WTC11 (cell line): ENCODE measurements around the gene EDEM2. TPM values are rescaled to one million over a fixed set of nuclear protein-coding genes. Genes with fewer than 3 reads are reported as not detected.

Experiments used
- ATAC-seq: fragments of 200-7000 bp; cut with Tn5 transposase; 2 replicates; pipeline ENCODE4 v1.10.0; 2021; ENCODE audit warnings: mild to moderate bottlenecking, moderate library complexity
- CTCF ChIA-PET: fragments of 300-600 bp; sonication (Branson Sonifier 250); formaldehyde crosslinking; loops from one replicate; lab custom pipeline; 2021; ENCODE audit warnings: antibody characterized with exemption; lab: Charles Lee
- POLR2A ChIA-PET: fragments of 350-600 bp; sonication (Branson Sonifier 250); formaldehyde crosslinking; loops from one replicate; lab custom pipeline; 2021; ENCODE audit warnings: antibody characterized with exemption; lab: Charles Lee
- DNase-seq: peaks from one replicate; pipeline ENCODE4 v3.0.0; 2021; ENCODE audit warnings: low spot score
- H3K27ac Mint-ChIP-seq: 2 replicates; pipeline ENCODE4 v1.8.0; 2021; ENCODE audit warnings: mixed read lengths
- H3K27me3 Mint-ChIP-seq: 2 replicates; pipeline ENCODE4 v1.8.0; 2021; ENCODE audit warnings: low read depth, mild to moderate bottlenecking, moderate library complexity, mixed read lengths
- H3K36me3 Mint-ChIP-seq: 2 replicates; pipeline ENCODE4 v1.8.0; 2021; ENCODE audit warnings: mixed read lengths
- H3K4me1 Mint-ChIP-seq: 2 replicates; pipeline ENCODE4 v1.8.0; 2022; ENCODE audit warnings: mixed read lengths
- H3K4me3 Mint-ChIP-seq: 2 replicates; pipeline ENCODE4 v1.8.0; 2021; ENCODE audit warnings: mild to moderate bottlenecking, moderate library complexity, mixed read lengths
- H3K9me3 Mint-ChIP-seq: 2 replicates; pipeline ENCODE4 v1.8.0; 2021; ENCODE audit warnings: mixed read lengths
- AFF4 ChIP-seq: sonication (generic); formaldehyde crosslinking; IDR thresholded peaks from 2 replicates; pipeline ENCODE4 v1.8.1; 2023; ENCODE audit warnings: mild to moderate bottlenecking, missing genetic modification reagents, borderline replicate concordance
- CDX4 ChIP-seq: fragments of 250-450 bp; sonication (Bioruptor Pico); IDR thresholded peaks from 2 replicates; pipeline ENCODE4 v1.9.0; 2021; ENCODE audit warnings: moderate library complexity, mild to moderate bottlenecking, inconsistent platforms, borderline replicate concordance
- CTCF ChIP-seq: fragments of 200-600 bp; IDR thresholded peaks from 2 replicates; pipeline ENCODE4 v1.8.0; 2022; ENCODE audit warnings: antibody characterized with exemption
- E2F4 ChIP-seq: sonication (generic); formaldehyde crosslinking; IDR thresholded peaks from 2 replicates; pipeline ENCODE4 v1.8.1; 2022; ENCODE audit warnings: low read depth, mild to moderate bottlenecking, moderate library complexity, missing genetic modification reagents, borderline replicate concordance
- FOXK1 ChIP-seq: sonication (generic); formaldehyde crosslinking; IDR thresholded peaks from 2 replicates; pipeline ENCODE4 v1.8.0; 2022; ENCODE audit warnings: mild to moderate bottlenecking, moderate library complexity, missing genetic modification reagents
- MYBL2 ChIP-seq: sonication (generic); formaldehyde crosslinking; IDR thresholded peaks from 2 replicates; pipeline ENCODE4 v1.8.1; 2023; ENCODE audit warnings: mild to moderate bottlenecking, moderate library complexity, missing genetic modification reagents
- SP1 ChIP-seq: sonication (generic); formaldehyde crosslinking; conservative IDR thresholded peaks from 2 replicates; pipeline ENCODE4 v1.8.1; 2022; ENCODE audit warnings: missing genetic modification reagents
- TCF7 ChIP-seq: sonication (generic); formaldehyde crosslinking; IDR thresholded peaks from 2 replicates; pipeline ENCODE4 v1.8.0; 2022; ENCODE audit warnings: mild to moderate bottlenecking, low read depth, missing genetic modification reagents, moderate library complexity
- ZMAT4 ChIP-seq: fragments of 250-450 bp; sonication (Bioruptor Pico); IDR thresholded peaks from 2 replicates; pipeline ENCODE4 v1.9.0; 2021; ENCODE audit warnings: mild to moderate bottlenecking
- ZNF219 ChIP-seq: sonication (generic); formaldehyde crosslinking; IDR thresholded peaks from 2 replicates; pipeline ENCODE4 v1.8.0; 2023; ENCODE audit warnings: missing genetic modification reagents, mild to moderate bottlenecking, borderline replicate concordance
- ZNF396 ChIP-seq: fragments of 250-450 bp; sonication (Bioruptor Pico); IDR thresholded peaks from 2 replicates; pipeline ENCODE4 v1.8.0; 2021; ENCODE audit warnings: mild to moderate bottlenecking, moderate library complexity, borderline replicate concordance
- ZNF671 ChIP-seq: fragments of 250-450 bp; sonication (Bioruptor Pico); IDR thresholded peaks from 2 replicates; pipeline ENCODE4 v1.8.0; 2021; ENCODE audit warnings: mild to moderate bottlenecking
- total RNA-seq: library from RNA; stranded (reverse); gene quantifications from 3 replicates; pipeline ENCODE4 v1.2.3, GENCODE V29; 2021
- TF ChIP-seq, protein P1 (sequence below): sonication (generic); formaldehyde crosslinking; IDR thresholded peaks from 2 replicates; pipeline ENCODE4 v1.8.1; 2023; ENCODE audit warnings: mild to moderate bottlenecking, missing genetic modification reagents, moderate library complexity
- TF ChIP-seq, protein P2 (sequence below): sonication (generic); formaldehyde crosslinking; IDR thresholded peaks from 2 replicates; pipeline ENCODE4 v1.8.0; 2023; ENCODE audit warnings: missing genetic modification reagents, mild to moderate bottlenecking, borderline replicate concordance

Gene EDEM2
- total RNA-seq, 1 experiment from 2014 or later: 22.7 TPM

GRCh38 chr20:35172434-35172806 is 25.3 kb upstream of the EDEM2 start:
- TF ChIP-seq, protein P1, sequence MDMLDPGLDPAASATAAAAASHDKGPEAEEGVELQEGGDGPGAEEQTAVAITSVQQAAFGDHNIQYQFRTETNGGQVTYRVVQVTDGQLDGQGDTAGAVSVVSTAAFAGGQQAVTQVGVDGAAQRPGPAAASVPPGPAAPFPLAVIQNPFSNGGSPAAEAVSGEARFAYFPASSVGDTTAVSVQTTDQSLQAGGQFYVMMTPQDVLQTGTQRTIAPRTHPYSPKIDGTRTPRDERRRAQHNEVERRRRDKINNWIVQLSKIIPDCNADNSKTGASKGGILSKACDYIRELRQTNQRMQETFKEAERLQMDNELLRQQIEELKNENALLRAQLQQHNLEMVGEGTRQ (CRISPR knock-in tag): no peak
- TF ChIP-seq TCF7 (CRISPR knock-in tag): no peak
- no peak for TF ChIP-seq FOXK1 (CRISPR knock-in tag)
- TF ChIP-seq CTCF: no peak
- TF ChIP-seq ZNF219: no peak
- TF ChIP-seq ZMAT4 (CRISPR knock-in tag): no peak
- no peak for TF ChIP-seq ZNF671
- TF ChIP-seq E2F4: no peak
- TF ChIP-seq CDX4 (CRISPR knock-in tag): no peak
- no peak for TF ChIP-seq AFF4 (CRISPR knock-in tag)
- TF ChIP-seq SP1 (CRISPR knock-in tag): no peak
- no peak for TF ChIP-seq ZNF396 (CRISPR knock-in tag)
- TF ChIP-seq, protein P2, sequence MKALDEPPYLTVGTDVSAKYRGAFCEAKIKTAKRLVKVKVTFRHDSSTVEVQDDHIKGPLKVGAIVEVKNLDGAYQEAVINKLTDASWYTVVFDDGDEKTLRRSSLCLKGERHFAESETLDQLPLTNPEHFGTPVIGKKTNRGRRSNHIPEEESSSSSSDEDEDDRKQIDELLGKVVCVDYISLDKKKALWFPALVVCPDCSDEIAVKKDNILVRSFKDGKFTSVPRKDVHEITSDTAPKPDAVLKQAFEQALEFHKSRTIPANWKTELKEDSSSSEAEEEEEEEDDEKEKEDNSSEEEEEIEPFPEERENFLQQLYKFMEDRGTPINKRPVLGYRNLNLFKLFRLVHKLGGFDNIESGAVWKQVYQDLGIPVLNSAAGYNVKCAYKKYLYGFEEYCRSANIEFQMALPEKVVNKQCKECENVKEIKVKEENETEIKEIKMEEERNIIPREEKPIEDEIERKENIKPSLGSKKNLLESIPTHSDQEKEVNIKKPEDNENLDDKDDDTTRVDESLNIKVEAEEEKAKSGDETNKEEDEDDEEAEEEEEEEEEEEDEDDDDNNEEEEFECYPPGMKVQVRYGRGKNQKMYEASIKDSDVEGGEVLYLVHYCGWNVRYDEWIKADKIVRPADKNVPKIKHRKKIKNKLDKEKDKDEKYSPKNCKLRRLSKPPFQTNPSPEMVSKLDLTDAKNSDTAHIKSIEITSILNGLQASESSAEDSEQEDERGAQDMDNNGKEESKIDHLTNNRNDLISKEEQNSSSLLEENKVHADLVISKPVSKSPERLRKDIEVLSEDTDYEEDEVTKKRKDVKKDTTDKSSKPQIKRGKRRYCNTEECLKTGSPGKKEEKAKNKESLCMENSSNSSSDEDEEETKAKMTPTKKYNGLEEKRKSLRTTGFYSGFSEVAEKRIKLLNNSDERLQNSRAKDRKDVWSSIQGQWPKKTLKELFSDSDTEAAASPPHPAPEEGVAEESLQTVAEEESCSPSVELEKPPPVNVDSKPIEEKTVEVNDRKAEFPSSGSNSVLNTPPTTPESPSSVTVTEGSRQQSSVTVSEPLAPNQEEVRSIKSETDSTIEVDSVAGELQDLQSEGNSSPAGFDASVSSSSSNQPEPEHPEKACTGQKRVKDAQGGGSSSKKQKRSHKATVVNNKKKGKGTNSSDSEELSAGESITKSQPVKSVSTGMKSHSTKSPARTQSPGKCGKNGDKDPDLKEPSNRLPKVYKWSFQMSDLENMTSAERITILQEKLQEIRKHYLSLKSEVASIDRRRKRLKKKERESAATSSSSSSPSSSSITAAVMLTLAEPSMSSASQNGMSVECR (CRISPR knock-in tag): no peak
- no peak for TF ChIP-seq MYBL2 (CRISPR knock-in tag)
- POLR2A ChIA-PET: no interaction called here
- no peak for ATAC-seq
- DNase-seq: no peak
- H3K4me3 Mint-ChIP-seq: peak overlapping the region; percentile 70
- peak overlapping the region; percentile 42 for H3K27ac Mint-ChIP-seq
- peaks cover 22% of the 10 kb centered on the region for H3K27me3 Mint-ChIP-seq
- CTCF ChIA-PET: interaction anchor here (0.6 kb wide), 2 partner anchors 27 to 76 kb away, joined by 3 to 4 read pairs; no protein-coding TSS in a partner anchor
- H3K9me3 Mint-ChIP-seq: no peaks in the 10 kb centered on the region
- peaks cover 12% of the 10 kb centered on the region for H3K36me3 Mint-ChIP-seq
- H3K4me1 Mint-ChIP-seq: peaks cover 42% of the 10 kb centered on the region
